ENCODE measurements around the gene FKBP4.

FKBP4 gene, protein sequence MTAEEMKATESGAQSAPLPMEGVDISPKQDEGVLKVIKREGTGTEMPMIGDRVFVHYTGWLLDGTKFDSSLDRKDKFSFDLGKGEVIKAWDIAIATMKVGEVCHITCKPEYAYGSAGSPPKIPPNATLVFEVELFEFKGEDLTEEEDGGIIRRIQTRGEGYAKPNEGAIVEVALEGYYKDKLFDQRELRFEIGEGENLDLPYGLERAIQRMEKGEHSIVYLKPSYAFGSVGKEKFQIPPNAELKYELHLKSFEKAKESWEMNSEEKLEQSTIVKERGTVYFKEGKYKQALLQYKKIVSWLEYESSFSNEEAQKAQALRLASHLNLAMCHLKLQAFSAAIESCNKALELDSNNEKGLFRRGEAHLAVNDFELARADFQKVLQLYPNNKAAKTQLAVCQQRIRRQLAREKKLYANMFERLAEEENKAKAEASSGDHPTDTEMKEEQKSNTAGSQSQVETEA

DNA sequence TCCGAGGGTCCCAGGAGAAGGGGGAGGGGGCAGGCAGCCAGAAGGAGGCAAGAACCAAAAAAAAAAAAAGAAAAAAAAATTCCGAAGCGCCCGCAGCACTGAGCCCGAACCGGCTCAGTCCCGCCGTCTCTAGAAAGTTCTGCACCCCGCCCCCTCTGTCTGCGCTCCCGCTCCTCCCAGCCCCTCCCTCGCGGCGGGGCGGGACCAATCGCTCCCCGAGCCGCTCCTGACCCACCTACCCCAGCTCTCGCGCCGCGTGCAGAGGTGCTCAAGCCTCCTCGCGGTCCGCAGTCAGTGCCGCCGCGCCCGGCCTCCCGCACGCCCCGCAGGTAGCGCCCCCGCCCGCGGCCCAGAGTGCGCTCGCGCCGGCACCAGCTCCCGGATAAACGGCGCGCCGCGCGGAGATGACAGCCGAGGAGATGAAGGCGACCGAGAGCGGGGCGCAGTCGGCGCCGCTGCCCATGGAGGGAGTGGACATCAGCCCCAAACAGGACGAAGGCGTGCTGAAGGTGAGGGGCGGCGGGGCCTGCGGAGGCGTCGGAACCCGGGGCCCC lies at the start of gene FKBP4:
FKBP4 (plus strand) TSS at position 235 of the 554 bp plus-strand sequence; CDS start at position 405, 170 bp downstream.
- TF ChIP-seq, protein P1, sequence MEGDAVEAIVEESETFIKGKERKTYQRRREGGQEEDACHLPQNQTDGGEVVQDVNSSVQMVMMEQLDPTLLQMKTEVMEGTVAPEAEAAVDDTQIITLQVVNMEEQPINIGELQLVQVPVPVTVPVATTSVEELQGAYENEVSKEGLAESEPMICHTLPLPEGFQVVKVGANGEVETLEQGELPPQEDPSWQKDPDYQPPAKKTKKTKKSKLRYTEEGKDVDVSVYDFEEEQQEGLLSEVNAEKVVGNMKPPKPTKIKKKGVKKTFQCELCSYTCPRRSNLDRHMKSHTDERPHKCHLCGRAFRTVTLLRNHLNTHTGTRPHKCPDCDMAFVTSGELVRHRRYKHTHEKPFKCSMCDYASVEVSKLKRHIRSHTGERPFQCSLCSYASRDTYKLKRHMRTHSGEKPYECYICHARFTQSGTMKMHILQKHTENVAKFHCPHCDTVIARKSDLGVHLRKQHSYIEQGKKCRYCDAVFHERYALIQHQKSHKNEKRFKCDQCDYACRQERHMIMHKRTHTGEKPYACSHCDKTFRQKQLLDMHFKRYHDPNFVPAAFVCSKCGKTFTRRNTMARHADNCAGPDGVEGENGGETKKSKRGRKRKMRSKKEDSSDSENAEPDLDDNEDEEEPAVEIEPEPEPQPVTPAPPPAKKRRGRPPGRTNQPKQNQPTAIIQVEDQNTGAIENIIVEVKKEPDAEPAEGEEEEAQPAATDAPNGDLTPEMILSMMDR (IDR thresholded peaks at IDR 0.05; ENCODE audit: low read depth, low read length): no peak
- H3K4me3 ChIP-seq (replicated peaks in 1 of 2; ENCODE audit: low read depth in 2 of 2, low read length in 2 of 2): peak within 1 kb of the TSS; percentile 78 to 80
- DNase-seq (ENCODE audit: low read depth in 2 of 2): peak; percentile 76 to 83

DNA sequence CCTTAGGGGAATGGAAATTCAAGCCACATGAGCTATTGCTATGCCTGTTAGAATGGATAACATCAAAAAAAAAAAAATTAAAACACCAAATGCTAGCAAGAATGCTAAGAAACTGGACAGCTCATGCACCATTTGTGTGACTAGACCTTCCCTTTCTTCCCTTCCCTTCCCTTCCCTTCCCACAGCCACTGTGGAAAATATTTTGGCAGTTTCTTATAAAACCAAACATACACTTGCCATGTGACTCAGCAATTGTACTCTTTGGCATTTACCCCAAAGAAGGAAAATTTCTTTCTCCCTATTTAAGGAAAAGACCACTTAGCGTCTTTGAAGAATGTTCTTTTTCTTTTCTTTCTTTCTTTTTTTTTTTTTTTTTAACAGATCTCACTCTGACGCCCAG lies 49.1 kb upstream of the FKBP4 start:
- DNase-seq (ENCODE audit: low read depth in 2 of 2): no peak
- TF ChIP-seq, protein P1 (IDR thresholded peaks at IDR 0.05; ENCODE audit: low read depth, low read length): no peak

DNA sequence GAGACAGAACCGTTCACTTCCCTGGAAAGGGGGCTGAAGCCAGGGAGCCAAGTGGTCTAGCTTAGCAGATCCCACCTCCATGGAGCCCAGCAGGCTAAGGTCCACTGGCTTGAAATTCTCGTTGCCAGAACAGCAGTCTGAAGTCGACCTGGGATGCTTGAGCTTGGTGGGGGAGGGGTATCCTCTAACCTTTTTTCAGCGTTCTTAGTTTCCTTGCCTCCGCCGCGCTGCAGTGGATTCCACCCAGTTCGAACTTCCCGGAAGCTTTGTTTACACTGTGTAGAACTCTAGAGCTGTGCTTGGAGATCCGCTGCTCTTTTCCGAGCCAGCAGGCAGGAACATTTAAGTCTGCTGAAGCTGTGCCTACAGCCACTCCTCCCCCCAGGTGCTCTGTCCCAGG lies 45.2 kb upstream of the FKBP4 start:
- TF ChIP-seq, protein P1 (IDR thresholded peaks at IDR 0.05; ENCODE audit: low read depth, low read length): no peak
- no peak for DNase-seq (ENCODE audit: low read depth in 2 of 2)
- H3K4me3 ChIP-seq (replicated peaks in 1 of 2; ENCODE audit: low read depth in 2 of 2, low read length in 2 of 2): no peak overlapping the region

More for the DNA sequence above, 49.1 kb upstream of the FKBP4 start:
- no peak overlapping the region for H3K4me3 ChIP-seq (replicated peaks in 1 of 2; ENCODE audit: low read depth in 2 of 2, low read length in 2 of 2)

DNA sequence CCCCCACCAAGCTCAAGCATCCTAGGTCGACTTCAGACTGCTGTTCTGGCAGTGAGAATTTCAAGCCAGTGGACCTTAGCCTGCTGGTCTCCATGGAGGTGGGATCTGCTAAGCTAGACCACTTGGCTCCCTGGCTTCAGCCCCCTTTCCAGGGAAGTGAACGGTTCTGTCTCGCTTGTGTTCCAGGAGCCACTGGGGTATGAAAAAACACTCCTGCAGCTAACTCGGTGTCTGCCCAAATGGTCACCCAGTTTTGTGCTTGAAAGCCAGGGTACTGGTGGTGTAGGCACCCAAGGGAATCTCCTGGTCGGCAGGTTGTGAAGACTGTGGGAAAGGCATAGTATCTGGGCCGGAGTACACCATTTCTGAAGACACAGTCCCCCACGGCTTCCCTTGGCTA lies 44.6 kb upstream of the FKBP4 start:
- DNase-seq (ENCODE audit: low read depth in 2 of 2): no peak
- no peak overlapping the region for H3K4me3 ChIP-seq (replicated peaks in 1 of 2; ENCODE audit: low read depth in 2 of 2, low read length in 2 of 2)
- TF ChIP-seq, protein P1 (IDR thresholded peaks at IDR 0.05; ENCODE audit: low read depth, low read length): no peak

DNA sequence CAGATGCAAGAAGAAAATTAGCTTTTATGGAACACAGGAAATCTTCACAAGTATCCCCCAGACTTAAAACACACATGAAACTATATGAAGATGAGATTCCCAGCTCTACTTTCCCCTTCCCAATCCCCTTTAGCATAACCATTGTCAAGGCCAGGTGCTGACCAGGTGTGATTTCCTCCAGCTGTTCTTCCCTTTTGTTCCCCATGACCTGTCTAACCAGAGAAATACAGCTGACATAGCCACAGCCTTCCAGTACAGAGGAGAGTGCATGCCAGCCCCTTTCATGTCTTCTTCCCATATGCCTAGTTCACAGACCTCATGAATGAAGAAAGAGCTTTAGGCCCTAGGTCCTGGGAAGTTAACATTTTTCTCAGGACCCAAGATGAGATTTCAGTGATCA lies 43.5 kb upstream of the FKBP4 start:
- no peak for DNase-seq (ENCODE audit: low read depth in 2 of 2)
- TF ChIP-seq, protein P1 (IDR thresholded peaks at IDR 0.05; ENCODE audit: low read depth, low read length): no peak
- no peak overlapping the region for H3K4me3 ChIP-seq (replicated peaks in 1 of 2; ENCODE audit: low read depth in 2 of 2, low read length in 2 of 2)

DNA sequence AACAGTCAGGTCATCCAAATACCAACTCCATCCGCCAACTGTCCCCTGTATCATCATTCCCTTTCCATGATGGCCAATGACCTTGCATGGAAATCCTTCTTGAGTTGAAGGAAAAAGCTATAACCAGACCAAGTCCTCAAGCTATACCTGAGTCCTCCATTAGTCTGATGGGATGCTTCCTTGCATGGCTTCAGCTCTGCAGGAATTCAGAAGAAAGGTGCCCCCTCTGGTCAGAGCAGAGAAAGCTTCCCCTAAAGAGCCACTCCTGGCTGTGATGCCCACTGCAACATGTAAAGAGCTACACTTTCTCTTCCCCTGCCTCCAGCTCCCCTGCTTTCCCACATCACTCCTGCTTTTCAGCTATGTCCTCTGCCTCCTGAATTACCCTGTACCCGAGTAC lies 43.1 kb upstream of the FKBP4 start:
- DNase-seq (ENCODE audit: low read depth in 2 of 2): no peak
- TF ChIP-seq, protein P1 (IDR thresholded peaks at IDR 0.05; ENCODE audit: low read depth, low read length): no peak
- H3K4me3 ChIP-seq (replicated peaks in 1 of 2; ENCODE audit: low read depth in 2 of 2, low read length in 2 of 2): no peak overlapping the region
